KMS-11 (cell line): Measurements from ENCODE around the gene SLC26A1.

Experiments used
- H2AFZ ChIP-seq: fragments of 200-600 bp; sonication (generic); 2 replicates; pipeline ENCODE4 v1.6.1; 2016; ENCODE audit warnings: antibody characterized with exemption, mixed run types, low read depth
- H3K27ac ChIP-seq: fragments of 200-600 bp; sonication (generic); 2 replicates; pipeline ENCODE4 v1.6.1; 2016; ENCODE audit warnings: mild to moderate bottlenecking, mixed run types
- H3K27me3 ChIP-seq: fragments of 200-600 bp; sonication (generic); 2 replicates; pipeline ENCODE4 v1.6.1; 2017; ENCODE audit warnings: mild to moderate bottlenecking, low read depth, mixed run types, moderate library complexity; ENCODE audit not compliant: insufficient read depth
- H3K36me3 ChIP-seq: fragments of 200-600 bp; sonication (generic); 2 replicates; pipeline ENCODE4 v1.6.1; 2017; ENCODE audit warnings: mild to moderate bottlenecking, mixed run types; ENCODE audit not compliant: insufficient read depth
- H3K4me1 ChIP-seq: fragments of 200-600 bp; sonication (generic); 2 replicates; pipeline ENCODE4 v1.6.1; 2016; ENCODE audit warnings: mild to moderate bottlenecking, low read depth, mixed run types; ENCODE audit not compliant: poor library complexity, severe bottlenecking
- H3K4me2 ChIP-seq: fragments of 200-600 bp; sonication (generic); 2 replicates; pipeline ENCODE4 v1.7.0; 2016; ENCODE audit warnings: mild to moderate bottlenecking, mixed run types
- H3K4me3 ChIP-seq: fragments of 200-600 bp; sonication (generic); IDR thresholded peaks from 2 replicates; pipeline ENCODE4 v1.6.1; 2017; ENCODE audit warnings: low read depth, low read length, mixed read lengths; ENCODE audit not compliant: insufficient read depth
- H3K79me2 ChIP-seq: fragments of 200-600 bp; sonication (generic); 2 replicates; pipeline ENCODE4 v1.6.1; 2016; ENCODE audit warnings: low read depth, mixed run types; ENCODE audit not compliant: insufficient read depth
- H3K9ac ChIP-seq: fragments of 200-600 bp; sonication (generic); 2 replicates; pipeline ENCODE4 v1.6.1; 2016; ENCODE audit warnings: mild to moderate bottlenecking, mixed run types
- H4K20me1 ChIP-seq: fragments of 200-600 bp; sonication (generic); 2 replicates; pipeline ENCODE4 v1.6.1; 2016; ENCODE audit warnings: mild to moderate bottlenecking, mixed run types; ENCODE audit not compliant: insufficient read depth
- CTCF ChIP-seq: fragments of 200-600 bp; sonication (generic); conservative IDR thresholded peaks from 2 replicates; pipeline ENCODE4 v1.6.1; 2017; ENCODE audit warnings: low read depth, mild to moderate bottlenecking, antibody characterized with exemption, low read length, moderate library complexity, mixed read lengths

The SLC26A1 gene

GRCh38 chr4:1022739-1023066, 29.5 kb upstream of the SLC26A1 start:
- no peak overlapping the region for H3K4me3 ChIP-seq
- no peaks in the 10 kb centered on the region for H3K36me3 ChIP-seq
- no peaks in the 10 kb centered on the region for H3K4me1 ChIP-seq
- no peak overlapping the region for H3K27ac ChIP-seq
- no peaks in the 10 kb centered on the region for H3K79me2 ChIP-seq
- H2AFZ ChIP-seq: no peak overlapping the region
- TF ChIP-seq CTCF: no peak
- no peaks in the 10 kb centered on the region for H3K27me3 ChIP-seq
- H4K20me1 ChIP-seq: no peaks in the 10 kb centered on the region
- H3K4me2 ChIP-seq: no peak overlapping the region
- H3K9ac ChIP-seq: no peak overlapping the region

- no peak overlapping the region for H3K4me2 ChIP-seq
- H3K4me3 ChIP-seq: no peak overlapping the region
- H4K20me1 ChIP-seq: no peaks in the 10 kb centered on the region
- H3K4me1 ChIP-seq: no peaks in the 10 kb centered on the region
- H3K79me2 ChIP-seq: no peaks in the 10 kb centered on the region
- no peaks in the 10 kb centered on the region for H3K36me3 ChIP-seq
- H3K27ac ChIP-seq: no peak overlapping the region
- H3K27me3 ChIP-seq: no peaks in the 10 kb centered on the region
- no peak overlapping the region for H2AFZ ChIP-seq
- H3K9ac ChIP-seq: no peak overlapping the region
- no peak for TF ChIP-seq CTCF
These were observed 29.0 kb upstream of the SLC26A1 start for GRCh38 chr4:1022051-1022738.

- Histone ChIP-seq H3K4me2 (no peak overlapping the region), H2AFZ (no peak overlapping the region), H3K79me2 (no peaks in the 10 kb centered on the region), H3K4me1 (no peaks in the 10 kb centered on the region), H3K27me3 (no peaks in the 10 kb centered on the region), H4K20me1 (no peaks in the 10 kb centered on the region), H3K27ac (no peak overlapping the region), H3K36me3 (no peaks in the 10 kb centered on the region), H3K4me3 (no peak overlapping the region), H3K9ac (no peak overlapping the region)
- TF ChIP-seq CTCF: no peak
These were observed 28.3 kb upstream of the SLC26A1 start for GRCh38 chr4:1021386-1022050.

GRCh38 chr4:1019729-1020470, 26.7 kb upstream of the SLC26A1 start:
- no peaks in the 10 kb centered on the region for H4K20me1 ChIP-seq
- H3K4me3 ChIP-seq: no peak overlapping the region
- no peaks in the 10 kb centered on the region for H3K27me3 ChIP-seq
- TF ChIP-seq CTCF: no peak
- H3K79me2 ChIP-seq: no peaks in the 10 kb centered on the region
- H3K4me2 ChIP-seq: no peak overlapping the region
- no peak overlapping the region for H3K9ac ChIP-seq
- H3K36me3 ChIP-seq: no peaks in the 10 kb centered on the region
- no peaks in the 10 kb centered on the region for H3K4me1 ChIP-seq
- H3K27ac ChIP-seq: no peak overlapping the region
- H2AFZ ChIP-seq: no peak overlapping the region
